HuH-7.5 (cell line): ENCODE results near the gene WFDC10B.
"Not testable (repeated sequence)": the region's sequence is repeated elsewhere in the genome, so short reads cannot be mapped to it uniquely, and the experiment has no call there.

Source experiments
- DNase-seq: peaks from one replicate; pipeline ENCODE4 v3.0.0; 2011; ENCODE audit warnings: low spot score

The WFDC10B gene

GRCh38 chr20:45647441-45648050 is 57.3 kb downstream of the WFDC10B start:
- DNase-seq, result no peak

GRCh38 chr20:45646875-45647274 is 57.9 kb downstream of the WFDC10B start:
- DNase-seq, result no peak

- DNase-seq, result not testable (repeated sequence)
Observed at GRCh38 chr20:45645869-45646268, 59.0 kb downstream of the WFDC10B start.

DNA sequence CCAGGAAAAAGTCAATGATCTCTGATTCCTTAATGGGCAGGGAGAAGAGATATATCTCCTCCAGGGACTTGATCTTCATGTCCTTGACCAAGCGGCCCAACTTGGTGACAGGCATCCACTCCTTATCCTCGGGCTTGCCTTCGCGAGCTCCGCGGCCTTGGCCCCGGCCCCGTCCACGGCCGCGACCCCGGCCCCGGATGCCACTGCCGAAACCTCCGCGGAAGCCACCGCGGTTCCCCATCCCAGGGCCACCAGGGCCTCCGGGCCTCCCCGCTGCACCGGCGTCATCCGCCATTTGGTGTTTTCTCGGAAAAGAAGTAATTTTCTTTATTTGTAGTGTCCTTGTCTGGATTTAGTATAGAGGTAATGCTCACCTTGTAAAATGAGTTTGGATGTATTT is 63.7 kb downstream of the WFDC10B start:
- DNase-seq, result not testable (repeated sequence)

GRCh38 chr20:45639687-45640086 is 65.1 kb downstream of the WFDC10B start:
- DNase-seq, result no peak

DNA sequence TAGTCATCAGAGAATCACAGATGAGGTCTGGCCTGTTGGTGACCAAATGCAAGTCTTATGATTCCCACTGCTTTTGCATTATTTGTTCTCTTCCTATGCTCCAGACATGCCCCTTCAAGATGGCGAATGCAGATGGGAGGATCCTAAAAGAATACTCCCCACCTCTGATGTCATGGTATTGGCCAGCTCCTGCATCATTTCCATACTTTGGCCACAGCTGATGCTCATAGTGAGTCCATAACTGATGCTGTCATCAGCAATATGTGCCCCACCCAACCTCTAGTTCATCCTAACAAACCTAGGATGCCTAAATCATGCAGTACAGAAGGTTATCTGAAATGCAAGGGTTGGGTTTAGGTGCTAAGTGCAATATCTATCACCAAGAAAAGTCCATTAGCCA is 68.3 kb downstream of the WFDC10B start:
- DNase-seq, result no peak
